Body of pancreas (tissue), 4 donors: ENCODE data around the gene ADAMTSL2.

Experiments
- POLR2A ChIP-seq, 3 donors: fragments of 450-650 bp; IDR thresholded peaks; one replicate each; pipeline ENCODE4 v1.6.1; 2016; ENCODE audit warnings: antibody characterized with exemption in 3 of 3, mild to moderate bottlenecking in 2 of 3
- TF ChIP-seq, protein P1 (sequence below), 7 experiments: fragments of 450-650 bp in 4 of 7; fragments of 200-600 bp in 3 of 7; sonication (generic) in 3 of 7; IDR thresholded peaks; one replicate each; pipeline ENCODE4 v1.5.1; 2016 to 2019; ENCODE audit warnings: antibody characterized with exemption in 7 of 7

DNA sequence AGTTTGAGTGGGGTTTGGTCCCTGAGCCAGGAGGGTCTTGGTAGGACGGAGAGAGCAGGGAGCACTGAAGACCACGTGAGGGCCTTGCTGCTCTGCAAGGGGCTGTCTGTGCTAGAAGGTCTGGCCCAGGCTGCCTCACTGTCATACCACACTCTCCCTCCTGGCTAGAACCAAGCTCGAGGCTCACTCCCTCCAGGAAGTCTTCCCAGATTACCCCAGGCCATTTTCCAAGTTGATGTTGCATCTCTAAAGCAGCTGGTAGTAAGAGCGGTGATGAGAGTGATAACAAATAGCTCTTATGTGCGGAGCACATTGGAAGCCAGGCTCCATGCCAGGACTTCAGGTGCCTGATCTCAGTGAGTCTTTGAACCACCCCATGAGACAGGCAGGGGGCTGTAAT is 16.3 kb upstream of the ADAMTSL2 start:
- TF ChIP-seq, protein P1, sequence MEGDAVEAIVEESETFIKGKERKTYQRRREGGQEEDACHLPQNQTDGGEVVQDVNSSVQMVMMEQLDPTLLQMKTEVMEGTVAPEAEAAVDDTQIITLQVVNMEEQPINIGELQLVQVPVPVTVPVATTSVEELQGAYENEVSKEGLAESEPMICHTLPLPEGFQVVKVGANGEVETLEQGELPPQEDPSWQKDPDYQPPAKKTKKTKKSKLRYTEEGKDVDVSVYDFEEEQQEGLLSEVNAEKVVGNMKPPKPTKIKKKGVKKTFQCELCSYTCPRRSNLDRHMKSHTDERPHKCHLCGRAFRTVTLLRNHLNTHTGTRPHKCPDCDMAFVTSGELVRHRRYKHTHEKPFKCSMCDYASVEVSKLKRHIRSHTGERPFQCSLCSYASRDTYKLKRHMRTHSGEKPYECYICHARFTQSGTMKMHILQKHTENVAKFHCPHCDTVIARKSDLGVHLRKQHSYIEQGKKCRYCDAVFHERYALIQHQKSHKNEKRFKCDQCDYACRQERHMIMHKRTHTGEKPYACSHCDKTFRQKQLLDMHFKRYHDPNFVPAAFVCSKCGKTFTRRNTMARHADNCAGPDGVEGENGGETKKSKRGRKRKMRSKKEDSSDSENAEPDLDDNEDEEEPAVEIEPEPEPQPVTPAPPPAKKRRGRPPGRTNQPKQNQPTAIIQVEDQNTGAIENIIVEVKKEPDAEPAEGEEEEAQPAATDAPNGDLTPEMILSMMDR (IDR thresholded peaks at IDR 0.05) = no peak
- no peak for TF ChIP-seq POLR2A (IDR thresholded peaks at IDR 0.05)
